Fibroblast of lung (primary cell): ENCODE measurements around the gene UPF1. TPM values are rescaled to one million over a fixed set of nuclear protein-coding genes. Genes with fewer than 3 reads are reported as not detected.

Experiments used
- DNase-seq, 2 donors: peaks; one replicate each; pipeline versions ENCODE4 v3.0.0 to v3.0.0-alpha.2; 2010; ENCODE audit warnings: low read depth in 2 of 2
- H2AFZ ChIP-seq: 2 replicates; pipeline ENCODE4 v1.5.1; 2012; ENCODE audit warnings: low read length, control low read depth, inconsistent platforms
- H3K27ac ChIP-seq: 2 replicates; pipeline ENCODE4 v1.5.1; 2011; ENCODE audit warnings: low read length, control low read depth; ENCODE audit not compliant: insufficient read depth
- H3K27me3 ChIP-seq: 2 replicates; pipeline ENCODE4 v1.5.1; 2011; ENCODE audit warnings: mild to moderate bottlenecking, low read length; ENCODE audit not compliant: control insufficient read depth, insufficient read depth
- H3K36me3 ChIP-seq: 2 replicates; pipeline ENCODE4 v1.5.1; 2011; ENCODE audit warnings: low read length; ENCODE audit not compliant: control insufficient read depth, insufficient read depth
- H3K4me1 ChIP-seq: 2 replicates; pipeline ENCODE4 v1.5.1; 2011; ENCODE audit warnings: low read length; ENCODE audit not compliant: control insufficient read depth, insufficient read depth; ENCODE audit errors: extremely low read depth
- H3K4me2 ChIP-seq: 2 replicates; pipeline ENCODE4 v1.5.1; 2011; ENCODE audit warnings: low read length, control low read depth; ENCODE audit not compliant: insufficient read depth; ENCODE audit errors: extremely low read depth
- H3K4me3 ChIP-seq, 4 experiments: fragments of 200-600 bp in 1 of 4; sonication (generic) in 1 of 4; replicated peaks in 1 of 4; 2 replicates each; pipeline ENCODE4 v1.5.1; 2011 to 2016; ENCODE audit warnings: low read length in 4 of 4, low read depth in 3 of 4, mild to moderate bottlenecking in 3 of 4, control low read depth in 2 of 4, inconsistent platforms in 1 of 4, mixed read lengths in 1 of 4; ENCODE audit not compliant: insufficient read depth in 1 of 4; ENCODE audit errors: control extremely low read depth in 1 of 4
- H3K79me2 ChIP-seq: 2 replicates; pipeline ENCODE4 v1.5.1; 2012; ENCODE audit warnings: mild to moderate bottlenecking, low read length, inconsistent platforms; ENCODE audit not compliant: control insufficient read depth, insufficient read depth
- H3K9ac ChIP-seq: 2 replicates; pipeline ENCODE4 v1.5.1; 2011; ENCODE audit warnings: mild to moderate bottlenecking, low read length, control low read depth; ENCODE audit not compliant: insufficient read depth
- H3K9me3 ChIP-seq: 2 replicates; pipeline ENCODE4 v1.5.1; 2012; ENCODE audit warnings: low read depth, low read length; ENCODE audit not compliant: control insufficient read depth, insufficient read depth
- H4K20me1 ChIP-seq: 2 replicates; pipeline ENCODE4 v1.5.1; 2011; ENCODE audit warnings: low read length; ENCODE audit not compliant: control insufficient read depth, insufficient read depth; ENCODE audit errors: extremely low read depth
- EZH2 ChIP-seq: IDR thresholded peaks from 2 replicates; pipeline ENCODE4 v1.5.1; 2012; ENCODE audit warnings: low read length, control low read depth, mild to moderate bottlenecking; ENCODE audit errors: missing control alignments
- polyA plus RNA-seq, 2 donors: library from polyadenylated mRNA; depleted of rRNA in 1 of 2; stranded (reverse) in 1 of 2; unstranded in 1 of 2; fragments of >200 nt; gene quantifications; 2 replicates each; pipeline ENCODE4 v1.2.1, GENCODE V29; 2011 to 2012; ENCODE audit warnings: missing spikeins in 1 of 2
- total RNA-seq: library from RNA; depleted of rRNA; stranded (reverse); fragments of >200 nt; gene quantifications from 2 replicates; pipeline ENCODE4 v1.2.1, GENCODE V29; 2014
- TF ChIP-seq, protein P1 (sequence below), 2 donors: IDR thresholded peaks in 1 of 2; conservative IDR thresholded peaks in 1 of 2; 1 replicate in 1 of 2; 2 replicates in 1 of 2; pipeline ENCODE4 v1.5.1; 2011 to 2012; ENCODE audit warnings: low read length in 2 of 2, control low read depth in 1 of 2, inconsistent platforms in 1 of 2, low read depth in 1 of 2, mild to moderate bottlenecking in 1 of 2

Gene UPF1
- total and polyA plus RNA-seq, 2 donors (not counting 1 experiment from before 2014, with no cell fraction given), result 20.5 to 57.1 TPM

DNA sequence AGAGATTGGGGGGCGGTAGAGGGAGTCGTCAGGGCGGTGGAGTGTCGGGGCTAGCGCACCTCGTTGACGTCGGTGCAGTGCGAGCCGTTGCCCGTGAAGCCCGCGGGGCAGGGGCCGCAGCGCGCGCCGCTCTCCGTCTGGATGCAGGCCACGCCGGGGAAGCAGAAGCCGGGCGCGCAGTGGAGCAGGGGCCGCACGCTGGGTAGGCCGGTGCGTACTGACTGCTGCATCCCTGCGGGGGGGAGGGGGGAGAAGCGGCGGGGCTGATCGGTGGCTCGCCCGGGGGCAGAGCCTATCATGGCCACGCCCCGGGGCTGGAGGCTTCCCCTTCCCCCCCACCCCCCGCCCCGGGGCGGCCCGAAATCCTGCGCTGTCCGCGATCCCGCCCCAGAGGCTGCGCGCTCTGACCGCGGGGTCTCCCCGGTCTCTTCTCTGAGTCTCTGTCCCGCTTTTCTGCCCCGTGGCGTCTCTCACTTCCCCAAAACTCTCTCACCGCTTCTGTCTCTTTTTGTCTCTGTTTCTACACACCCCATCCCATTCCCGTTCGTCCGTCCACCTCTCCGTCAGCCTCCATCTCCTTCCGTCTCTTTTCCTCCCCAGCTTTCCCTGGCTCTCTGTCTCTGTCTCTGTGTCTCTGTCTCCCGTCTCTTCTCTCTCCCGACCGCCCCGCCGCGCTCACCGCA is 41.7 kb upstream of the UPF1 start:
- no peaks in the 10 kb centered on the region for H3K36me3 ChIP-seq
- TF ChIP-seq, protein P1, sequence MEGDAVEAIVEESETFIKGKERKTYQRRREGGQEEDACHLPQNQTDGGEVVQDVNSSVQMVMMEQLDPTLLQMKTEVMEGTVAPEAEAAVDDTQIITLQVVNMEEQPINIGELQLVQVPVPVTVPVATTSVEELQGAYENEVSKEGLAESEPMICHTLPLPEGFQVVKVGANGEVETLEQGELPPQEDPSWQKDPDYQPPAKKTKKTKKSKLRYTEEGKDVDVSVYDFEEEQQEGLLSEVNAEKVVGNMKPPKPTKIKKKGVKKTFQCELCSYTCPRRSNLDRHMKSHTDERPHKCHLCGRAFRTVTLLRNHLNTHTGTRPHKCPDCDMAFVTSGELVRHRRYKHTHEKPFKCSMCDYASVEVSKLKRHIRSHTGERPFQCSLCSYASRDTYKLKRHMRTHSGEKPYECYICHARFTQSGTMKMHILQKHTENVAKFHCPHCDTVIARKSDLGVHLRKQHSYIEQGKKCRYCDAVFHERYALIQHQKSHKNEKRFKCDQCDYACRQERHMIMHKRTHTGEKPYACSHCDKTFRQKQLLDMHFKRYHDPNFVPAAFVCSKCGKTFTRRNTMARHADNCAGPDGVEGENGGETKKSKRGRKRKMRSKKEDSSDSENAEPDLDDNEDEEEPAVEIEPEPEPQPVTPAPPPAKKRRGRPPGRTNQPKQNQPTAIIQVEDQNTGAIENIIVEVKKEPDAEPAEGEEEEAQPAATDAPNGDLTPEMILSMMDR (conservative IDR thresholded peaks at IDR 0.05 in 1 of 2, IDR thresholded peaks at IDR 0.05 in 1 of 2; ENCODE audit: low read depth in 1 of 2, low read length in 2 of 2), result no peak
- TF ChIP-seq EZH2, result no peak
- no peaks in the 10 kb centered on the region for H3K9me3 ChIP-seq
- no peak overlapping the region for H2AFZ ChIP-seq
- H3K4me3 ChIP-seq, result peak overlapping the region in 1 of 4 experiments; percentile 30
- peaks cover 54% of the 10 kb centered on the region for H3K27me3 ChIP-seq
- H3K27ac ChIP-seq, result no peak overlapping the region
- no peak overlapping the region for H3K9ac ChIP-seq
- no peaks in the 10 kb centered on the region for H3K79me2 ChIP-seq
- no peaks in the 10 kb centered on the region for H3K4me1 ChIP-seq
- H3K4me2 ChIP-seq, result peak overlapping the region; percentile 35
- peak in 1 of 2 donors; percentile 25 for DNase-seq
- no peaks in the 10 kb centered on the region for H4K20me1 ChIP-seq

DNA sequence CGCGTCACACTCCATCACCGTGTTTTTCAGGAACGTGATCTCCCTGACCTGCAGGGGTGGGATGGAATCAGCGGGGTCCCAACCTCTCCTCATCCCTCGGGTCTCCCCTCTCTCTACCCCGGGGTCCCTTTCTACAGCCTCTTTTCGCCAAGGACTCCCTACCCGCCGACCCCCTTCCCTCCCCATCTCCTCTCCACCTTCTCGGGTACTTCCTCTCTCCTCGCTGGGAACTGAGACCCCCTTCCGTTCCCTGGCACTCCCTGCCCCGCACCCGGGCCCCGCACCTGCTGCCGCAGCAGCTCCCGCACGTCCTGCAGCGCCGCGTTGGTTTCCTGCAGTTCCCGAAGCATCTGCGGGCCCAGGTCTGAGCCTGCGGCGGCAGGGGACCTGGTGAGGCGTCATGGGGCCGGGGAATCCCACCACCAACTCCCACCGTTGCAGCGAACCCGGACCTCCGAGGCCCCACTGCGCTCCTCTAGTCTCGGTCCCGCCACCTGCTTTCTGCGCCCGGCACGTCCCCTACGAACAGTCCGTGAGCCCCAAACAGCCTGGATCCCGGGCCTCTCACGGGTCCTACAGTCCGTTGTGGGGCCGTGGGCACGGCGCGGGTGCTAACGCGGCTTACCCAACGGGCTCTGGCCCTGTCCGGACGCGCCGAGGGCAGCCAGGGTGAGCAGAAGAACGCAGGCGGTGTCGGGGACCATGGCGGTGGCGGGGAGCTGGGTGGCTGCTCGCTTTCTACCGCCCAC is 41.0 kb upstream of the UPF1 start, which contains the start of gene COMP:
TSS of gene COMP (minus strand) at position 740 of the 749 bp plus-strand sequence. CDS start at position 704, 36 bp downstream.
- H3K4me1 ChIP-seq, result no peaks in the 10 kb centered on the region
- no peaks in the 10 kb centered on the region for H3K79me2 ChIP-seq
- H3K9me3 ChIP-seq, result no peaks in the 10 kb centered on the region
- H3K9ac ChIP-seq, result no peak within 1 kb of the TSS
- peak within 1 kb of the TSS; percentile 35 for H3K4me2 ChIP-seq
- no peak for DNase-seq
- no peak within 1 kb of the TSS for H2AFZ ChIP-seq
- no peaks in the 10 kb centered on the region for H3K36me3 ChIP-seq
- peak within 1 kb of the TSS in 1 of 4 experiments; percentile 30 for H3K4me3 ChIP-seq
- H4K20me1 ChIP-seq, result no peaks in the 10 kb centered on the region
- peak; percentile 98 for TF ChIP-seq EZH2
- TF ChIP-seq, protein P1 (conservative IDR thresholded peaks at IDR 0.05 in 1 of 2, IDR thresholded peaks at IDR 0.05 in 1 of 2; ENCODE audit: low read depth in 1 of 2, low read length in 2 of 2), result no peak
- H3K27me3 ChIP-seq, result peaks cover 54% of the 10 kb centered on the region
- no peak within 1 kb of the TSS for H3K27ac ChIP-seq

DNA sequence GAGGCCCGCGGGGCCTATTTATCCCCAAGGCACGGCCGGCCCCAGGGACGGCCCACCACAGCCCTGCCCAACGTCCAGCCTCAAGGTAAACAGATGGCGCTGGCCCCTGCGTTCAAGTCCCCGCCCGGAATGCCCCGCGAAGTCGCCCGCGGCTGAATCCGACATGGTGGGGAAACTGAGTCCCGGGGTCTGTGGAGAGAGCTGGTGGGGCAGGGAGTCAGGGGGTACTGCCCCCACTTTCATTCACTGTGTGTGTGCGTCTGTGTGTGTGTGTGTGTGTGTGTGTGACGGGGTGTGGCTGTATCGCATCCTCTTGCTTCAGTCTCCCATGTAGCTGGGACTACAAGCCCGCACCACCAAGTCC is 40.5 kb upstream of the UPF1 start:
- TF ChIP-seq, protein P1 (conservative IDR thresholded peaks at IDR 0.05 in 1 of 2, IDR thresholded peaks at IDR 0.05 in 1 of 2; ENCODE audit: low read depth in 1 of 2, low read length in 2 of 2), result no peak
- Histone ChIP-seq H3K36me3 (no peaks in the 10 kb centered on the region), H3K27ac (no peak overlapping the region), H3K9ac (no peak overlapping the region), H3K4me2 (no peak overlapping the region), H3K4me1 (no peaks in the 10 kb centered on the region), H3K9me3 (no peaks in the 10 kb centered on the region), H2AFZ (no peak overlapping the region), H3K4me3 (no peak overlapping the region), H3K27me3 (peaks cover 54% of the 10 kb centered on the region), H4K20me1 (no peaks in the 10 kb centered on the region), H3K79me2 (no peaks in the 10 kb centered on the region)
- no peak for DNase-seq
